Prostate gland (tissue), 2 donors: ENCODE results near the gene OAS2. TPM values are rescaled to one million over a fixed set of nuclear protein-coding genes. Genes with fewer than 3 reads are reported as not detected.
"Not testable (repeated sequence)": the region's sequence is repeated elsewhere in the genome, so short reads cannot be mapped to it uniquely, and the experiment has no call there.

Source experiments
- DNase-seq: peaks from one replicate; pipeline ENCODE4 v3.0.0-alpha.2; 2019; ENCODE audit warnings: low spot score
- H3K27ac ChIP-seq, 2 donors: fragments of 200-600 bp; sonication (generic); 2 replicates each; pipeline ENCODE4 v1.5.1; 2017 to 2019
- H3K27me3 ChIP-seq: fragments of 200-600 bp; sonication (generic); replicated peaks from 2 replicates; pipeline ENCODE4 v1.5.1; 2019; ENCODE audit not compliant: insufficient read depth
- H3K36me3 ChIP-seq, 2 donors: fragments of 200-600 bp; sonication (generic); 1 replicate in 1 of 2; 2 replicates in 1 of 2; pipeline versions ENCODE4 v1.5.1 to v1.8.1; 2017 to 2019
- H3K4me1 ChIP-seq: fragments of 200-600 bp; sonication (generic); replicated peaks from 2 replicates; pipeline ENCODE4 v1.5.1; 2019
- H3K4me3 ChIP-seq, 2 donors: fragments of 200-600 bp; sonication (generic); 2 replicates each; pipeline ENCODE4 v1.5.1; 2017 to 2019
- H3K9me3 ChIP-seq: fragments of 200-600 bp; sonication (generic); 2 replicates; pipeline ENCODE4 v1.5.1; 2017
- POLR2A ChIP-seq: fragments of 450-650 bp; IDR thresholded peaks from one replicate; pipeline ENCODE4 v1.6.1; 2016; ENCODE audit warnings: antibody characterized with exemption, mild to moderate bottlenecking
- POLR2AphosphoS5 ChIP-seq: sonication (generic); formaldehyde crosslinking; IDR thresholded peaks from one replicate; pipeline ENCODE4 v1.6.1; 2017; ENCODE audit warnings: antibody characterized with exemption
- WGBS: methylation state at CpG from one replicate; pipeline ENCODE4 v1.1.5; 2018; 5-methylcytosine and 5-hydroxymethylcytosine counted together
- intact Hi-C: fragments of 100-400 bp; cut with DNase I; formaldehyde crosslinking; loops from one replicate; pipeline ENCODE4 v1.14.2; 2022
- total RNA-seq, 2 donors: library from RNA; depleted of rRNA; stranded (reverse); fragments of >200 nt; gene quantifications; one replicate each; pipeline ENCODE4 v1.1.0, GENCODE V29; 2016
- TF ChIP-seq, protein P1 (sequence below), 4 experiments: fragments of 200-600 bp in 2 of 4; fragments of 450-650 bp in 2 of 4; sonication (generic) in 2 of 4; IDR thresholded peaks; 1 replicate in 3 of 4; 2 replicates in 1 of 4; pipeline ENCODE4 v1.5.1; 2016 to 2019; ENCODE audit warnings: antibody characterized with exemption in 4 of 4, mild to moderate bottlenecking in 2 of 4, moderate library complexity in 2 of 4

Gene OAS2
- total RNA-seq, 2 donors from 2014 or later = 9.7 to 12.4 TPM

DNA sequence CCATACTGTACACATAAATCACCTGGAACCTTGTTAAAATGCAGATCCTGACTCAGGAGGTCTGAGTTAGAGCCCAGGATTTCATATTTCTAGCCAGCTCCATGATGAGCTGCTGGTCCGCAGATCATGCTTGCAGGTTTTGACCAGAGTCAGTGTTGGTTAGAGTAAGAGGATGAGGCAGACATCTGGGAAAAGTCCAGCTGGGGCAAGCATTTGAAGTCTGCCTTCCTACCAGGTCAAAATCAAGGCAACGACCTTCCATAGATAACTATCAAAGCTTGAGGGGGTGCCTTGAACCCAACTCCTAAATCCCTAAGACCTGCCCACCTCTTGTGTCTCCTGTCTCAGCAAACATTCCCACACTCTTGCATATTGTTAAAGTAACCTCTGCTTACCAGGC is 9.2 kb downstream of the OAS2 start:
- Histone ChIP-seq H3K36me3 (no peaks in the 10 kb centered on the region), H3K9me3 (no peaks in the 10 kb centered on the region), H3K4me1 (no peaks in the 10 kb centered on the region), H3K27ac (no peak overlapping the region), H3K4me3 (no peak overlapping the region), H3K27me3 (no peaks in the 10 kb centered on the region)
- DNase-seq = no peak
- WGBS = 79% methylated on average over 2 of the region's 2 CpGs
- intact Hi-C loops = no loop called here
- TF ChIP-seq, protein P1, sequence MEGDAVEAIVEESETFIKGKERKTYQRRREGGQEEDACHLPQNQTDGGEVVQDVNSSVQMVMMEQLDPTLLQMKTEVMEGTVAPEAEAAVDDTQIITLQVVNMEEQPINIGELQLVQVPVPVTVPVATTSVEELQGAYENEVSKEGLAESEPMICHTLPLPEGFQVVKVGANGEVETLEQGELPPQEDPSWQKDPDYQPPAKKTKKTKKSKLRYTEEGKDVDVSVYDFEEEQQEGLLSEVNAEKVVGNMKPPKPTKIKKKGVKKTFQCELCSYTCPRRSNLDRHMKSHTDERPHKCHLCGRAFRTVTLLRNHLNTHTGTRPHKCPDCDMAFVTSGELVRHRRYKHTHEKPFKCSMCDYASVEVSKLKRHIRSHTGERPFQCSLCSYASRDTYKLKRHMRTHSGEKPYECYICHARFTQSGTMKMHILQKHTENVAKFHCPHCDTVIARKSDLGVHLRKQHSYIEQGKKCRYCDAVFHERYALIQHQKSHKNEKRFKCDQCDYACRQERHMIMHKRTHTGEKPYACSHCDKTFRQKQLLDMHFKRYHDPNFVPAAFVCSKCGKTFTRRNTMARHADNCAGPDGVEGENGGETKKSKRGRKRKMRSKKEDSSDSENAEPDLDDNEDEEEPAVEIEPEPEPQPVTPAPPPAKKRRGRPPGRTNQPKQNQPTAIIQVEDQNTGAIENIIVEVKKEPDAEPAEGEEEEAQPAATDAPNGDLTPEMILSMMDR (IDR thresholded peaks at IDR 0.05) = no peak
- TF ChIP-seq POLR2A = no peak
- no peak for TF ChIP-seq POLR2AphosphoS5

DNA sequence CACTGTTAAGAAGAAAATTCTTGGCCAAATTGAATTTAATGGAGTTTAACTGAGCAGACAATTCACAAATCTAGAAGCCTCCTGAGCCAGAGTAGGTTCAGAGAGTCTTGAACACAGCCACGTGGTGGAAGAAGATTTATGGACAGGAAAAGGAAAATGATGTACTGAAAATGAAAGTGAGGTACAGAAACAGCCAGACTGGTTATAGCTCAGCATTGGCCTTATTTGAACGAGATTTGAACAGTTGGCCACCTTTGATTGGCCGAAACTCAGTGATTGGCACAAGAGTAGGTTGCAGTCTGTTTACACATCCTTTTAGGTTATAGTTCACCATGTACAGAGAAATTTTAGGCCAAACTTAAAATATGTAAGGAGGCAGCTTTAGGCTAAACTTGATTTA is 9.9 kb downstream of the OAS2 start:
- Histone ChIP-seq H3K9me3 (no peaks in the 10 kb centered on the region), H3K36me3 (no peaks in the 10 kb centered on the region), H3K27ac (no peak overlapping the region), H3K4me3 (no peak overlapping the region), H3K27me3 (no peaks in the 10 kb centered on the region), H3K4me1 (no peaks in the 10 kb centered on the region)
- intact Hi-C loops = no loop called here
- WGBS = 49% methylated on average over 3 of the region's 3 CpGs
- TF ChIP-seq POLR2A (no peak), POLR2AphosphoS5 (no peak)
- TF ChIP-seq, protein P1 (IDR thresholded peaks at IDR 0.05) = no peak
- DNase-seq = no peak

DNA sequence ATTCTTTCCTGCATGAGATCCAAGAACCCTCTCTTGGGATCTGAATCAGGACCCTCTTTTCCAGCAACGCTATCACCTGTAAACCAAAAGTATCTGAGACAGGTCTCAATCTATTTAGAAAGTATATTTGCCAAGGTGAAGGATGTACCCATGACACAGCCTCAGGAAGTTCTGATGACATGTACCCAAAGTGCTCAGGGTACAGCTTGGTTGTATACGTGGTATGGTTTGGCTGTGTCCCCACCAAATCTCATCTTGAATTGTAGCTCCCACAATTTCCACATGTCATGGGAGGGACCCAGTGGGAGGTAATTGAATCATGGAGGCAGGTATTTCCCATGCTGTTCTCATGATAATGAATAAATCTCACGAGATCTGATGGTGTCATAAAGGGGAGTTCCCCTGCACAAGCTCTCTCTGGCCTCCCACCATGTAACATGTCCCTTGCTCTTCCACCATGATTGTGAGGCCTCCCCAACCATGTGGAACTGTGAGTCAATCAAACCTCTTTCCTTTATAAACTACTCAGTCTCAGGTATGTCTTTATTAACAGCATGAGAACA is 10.6 kb downstream of the OAS2 start:
- H3K36me3 ChIP-seq, DNase-seq, H3K4me3 ChIP-seq, H3K27ac ChIP-seq, intact Hi-C loops, H3K27me3 ChIP-seq, H3K9me3 ChIP-seq, H3K4me1 ChIP-seq: not testable (repeated sequence)
- 84% methylated on average over 3 of the region's 3 CpGs for WGBS

DNA sequence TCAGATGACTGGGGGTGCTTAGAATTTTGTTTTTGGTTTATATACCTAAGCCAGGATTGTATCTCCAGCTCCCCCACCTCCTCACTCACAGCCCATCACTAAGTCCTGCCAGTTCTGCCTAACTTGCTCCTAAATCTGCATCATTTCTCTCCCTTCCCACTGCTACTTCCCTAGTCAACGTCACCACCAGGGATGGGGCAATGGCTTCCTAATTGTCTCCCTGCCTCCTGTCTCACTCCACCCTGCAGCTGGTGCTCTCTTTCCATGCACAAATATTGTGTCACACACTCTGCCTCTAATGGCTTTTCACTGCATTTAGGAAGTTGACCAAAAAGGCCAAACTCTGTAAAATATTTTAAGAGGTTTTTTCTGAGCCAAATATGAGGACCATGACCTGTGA is 11.5 kb downstream of the OAS2 start:
- no peaks in the 10 kb centered on the region for H3K9me3 ChIP-seq
- no peak overlapping the region for H3K27ac ChIP-seq
- H3K4me1 ChIP-seq = no peaks in the 10 kb centered on the region
- no peak for DNase-seq
- intact Hi-C loops = no loop called here
- no peaks in the 10 kb centered on the region for H3K36me3 ChIP-seq
- 35% methylated on average over 1 of the region's 1 CpG for WGBS
- H3K4me3 ChIP-seq = no peak overlapping the region
- H3K27me3 ChIP-seq = no peaks in the 10 kb centered on the region
- TF ChIP-seq, protein P1 (IDR thresholded peaks at IDR 0.05) = no peak
- TF ChIP-seq POLR2A (no peak), POLR2AphosphoS5 (no peak)

DNA sequence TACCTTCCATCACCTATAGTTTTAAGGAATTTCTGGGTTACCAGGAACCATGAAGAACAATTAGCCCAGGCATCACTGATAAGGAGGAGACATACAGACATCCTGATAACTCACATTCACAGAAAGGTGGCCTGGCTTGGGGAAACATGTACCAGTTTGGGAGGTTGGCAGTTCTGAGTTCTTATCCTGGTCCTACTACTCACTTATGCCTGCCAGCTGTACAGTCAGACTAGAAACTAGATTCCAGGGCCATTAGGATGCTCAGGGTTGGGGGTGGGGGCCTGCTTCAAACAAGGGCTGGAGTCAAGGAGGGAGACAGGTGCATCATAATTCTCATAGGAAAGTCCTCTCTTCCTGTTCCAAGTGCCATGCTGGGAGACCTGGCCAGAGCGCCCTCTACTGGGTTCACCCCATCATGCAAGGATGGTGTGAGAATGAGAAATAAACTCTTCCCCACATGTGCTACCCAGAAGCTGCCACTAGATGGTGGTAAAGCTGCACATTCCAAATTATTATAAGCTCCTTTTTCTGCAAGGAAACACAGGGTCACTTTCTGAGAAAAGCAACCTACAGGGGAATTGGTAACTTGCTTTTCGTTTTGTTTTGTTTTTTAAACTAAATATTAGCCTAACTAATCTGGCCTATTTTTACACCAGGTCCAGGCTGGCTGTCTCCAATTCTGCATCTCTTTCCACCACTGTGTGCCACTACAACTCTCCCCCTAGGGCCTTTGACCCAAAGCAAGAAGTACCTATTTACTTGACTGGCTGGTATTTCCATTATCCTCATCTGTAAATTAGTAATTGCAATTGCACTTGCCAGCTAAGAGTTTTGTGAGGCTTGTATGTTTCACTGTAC is 14.5 kb downstream of the OAS2 start:
- intact Hi-C loops = no loop called here
- 5% methylated on average over 2 of the region's 2 CpGs for WGBS
- TF ChIP-seq, protein P1 (IDR thresholded peaks at IDR 0.05) = peak; percentile 61 to 79 (median 66)
- TF ChIP-seq POLR2AphosphoS5 (no peak), POLR2A (no peak)
- Histone ChIP-seq H3K4me1 (no peaks in the 10 kb centered on the region), H3K4me3 (no peak overlapping the region), H3K36me3 (no peaks in the 10 kb centered on the region), H3K9me3 (no peaks in the 10 kb centered on the region), H3K27me3 (no peaks in the 10 kb centered on the region), H3K27ac (no peak overlapping the region)
- peak; percentile 12 for DNase-seq
